Neural progenitor cell (in vitro differentiated cells): ENCODE measurements around the gene MAPK1. TPM values are rescaled to one million over a fixed set of nuclear protein-coding genes. Genes with fewer than 3 reads are reported as not detected.

Experiments
- DNase-seq: peaks from one replicate; pipeline ENCODE4 v3.0.0-alpha.2; 2016; ENCODE audit warnings: low spot score
- H2AFZ ChIP-seq: fragments of 200-600 bp; sonication (generic); replicated peaks from 2 replicates; pipeline ENCODE4 v1.6.1; 2016; ENCODE audit warnings: antibody characterized with exemption
- H3F3A ChIP-seq: fragments of 200-600 bp; sonication (generic); 2 replicates; pipeline ENCODE4 v1.6.1; 2016; ENCODE audit warnings: antibody characterized with exemption, low read depth
- H3K27ac ChIP-seq: fragments of 200-600 bp; sonication (generic); 2 replicates; pipeline ENCODE4 v1.5.1; 2016; ENCODE audit warnings: mild to moderate bottlenecking
- H3K27me3 ChIP-seq: fragments of 200-600 bp; sonication (generic); 2 replicates; pipeline ENCODE4 v1.6.1; 2016; ENCODE audit warnings: mild to moderate bottlenecking, moderate library complexity
- H3K36me3 ChIP-seq: fragments of 200-600 bp; sonication (generic); 2 replicates; pipeline ENCODE4 v1.5.1; 2016
- H3K4me1 ChIP-seq: fragments of 200-600 bp; sonication (generic); 2 replicates; pipeline ENCODE4 v1.6.1; 2016; ENCODE audit warnings: mixed run types
- H3K4me2 ChIP-seq: fragments of 200-600 bp; sonication (generic); 2 replicates; pipeline ENCODE4 v1.6.1; 2016
- H3K4me3 ChIP-seq: fragments of 200-600 bp; sonication (generic); 2 replicates; pipeline ENCODE4 v1.5.1; 2016
- H3K79me2 ChIP-seq: fragments of 200-600 bp; sonication (generic); 2 replicates; pipeline ENCODE4 v1.6.1; 2016; ENCODE audit warnings: low read depth
- H3K9ac ChIP-seq: fragments of 200-600 bp; sonication (generic); 2 replicates; pipeline ENCODE4 v1.6.1; 2016
- H3K9me3 ChIP-seq: fragments of 200-600 bp; sonication (generic); 2 replicates; pipeline ENCODE4 v1.5.1; 2016; ENCODE audit warnings: low read depth
- H4K20me1 ChIP-seq: fragments of 200-600 bp; sonication (generic); 2 replicates; pipeline ENCODE4 v1.6.1; 2016; ENCODE audit warnings: low read depth
- H3K27ac Mint-ChIP-seq: 3 replicates; pipeline ENCODE4 v1.8.0; 2021; ENCODE audit warnings: mixed read lengths
- H3K27me3 Mint-ChIP-seq: 2 replicates; pipeline ENCODE4 v1.8.0; 2022; ENCODE audit warnings: low read depth, mild to moderate bottlenecking, inconsistent platforms, moderate library complexity, mixed read lengths; ENCODE audit not compliant: insufficient read depth
- H3K36me3 Mint-ChIP-seq: 3 replicates; pipeline ENCODE4 v1.8.0; 2021; ENCODE audit warnings: mixed read lengths
- H3K4me1 Mint-ChIP-seq: 3 replicates; pipeline ENCODE4 v1.8.0; 2021; ENCODE audit warnings: mixed read lengths
- H3K4me3 Mint-ChIP-seq: 3 replicates; pipeline ENCODE4 v1.8.0; 2021; ENCODE audit warnings: mild to moderate bottlenecking, moderate library complexity, mixed read lengths
- H3K9me3 Mint-ChIP-seq: 3 replicates; pipeline ENCODE4 v1.8.0; 2020; ENCODE audit warnings: mixed read lengths
- EZH2 ChIP-seq: fragments of 200-600 bp; sonication (generic); IDR thresholded peaks from 2 replicates; pipeline ENCODE4 v1.6.1; 2017; ENCODE audit warnings: antibody characterized with exemption, mild to moderate bottlenecking, moderate library complexity
- EZH2phosphoT487 ChIP-seq: fragments of 200-600 bp; sonication (generic); IDR thresholded peaks from 2 replicates; pipeline ENCODE4 v1.6.1; 2017; ENCODE audit warnings: antibody characterized with exemption
- total RNA-seq: library from RNA; depleted of rRNA; stranded (reverse); fragments of >200 nt; gene quantifications from 2 replicates; pipeline ENCODE4 v1.2.3, GENCODE V29; 2015; ENCODE audit warnings: low replicate concordance
- TF ChIP-seq, protein P1 (sequence below): fragments of 200-600 bp; sonication (generic); IDR thresholded peaks from 2 replicates; pipeline ENCODE4 v1.5.1; 2017; ENCODE audit warnings: antibody characterized with exemption, mild to moderate bottlenecking

MAPK1 gene
- total RNA-seq, 1 donor from 2014 or later, result 61.4 TPM

- Histone ChIP-seq H3K9me3 (no peaks in the 10 kb centered on the region), H3K27ac (no peak overlapping the region), H3K9ac (no peak overlapping the region), H3K79me2 (no peaks in the 10 kb centered on the region), H3K4me2 (no peak overlapping the region), H4K20me1 (peaks cover 20% of the 10 kb centered on the region), H2AFZ (no peak overlapping the region), H3K4me1 (no peaks in the 10 kb centered on the region), H3F3A (peaks cover 5% of the 10 kb centered on the region), H3K36me3 (peaks cover 15% of the 10 kb centered on the region), H3K4me3 (no peak overlapping the region), H3K27me3 (no peaks in the 10 kb centered on the region)
- TF ChIP-seq, protein P1, sequence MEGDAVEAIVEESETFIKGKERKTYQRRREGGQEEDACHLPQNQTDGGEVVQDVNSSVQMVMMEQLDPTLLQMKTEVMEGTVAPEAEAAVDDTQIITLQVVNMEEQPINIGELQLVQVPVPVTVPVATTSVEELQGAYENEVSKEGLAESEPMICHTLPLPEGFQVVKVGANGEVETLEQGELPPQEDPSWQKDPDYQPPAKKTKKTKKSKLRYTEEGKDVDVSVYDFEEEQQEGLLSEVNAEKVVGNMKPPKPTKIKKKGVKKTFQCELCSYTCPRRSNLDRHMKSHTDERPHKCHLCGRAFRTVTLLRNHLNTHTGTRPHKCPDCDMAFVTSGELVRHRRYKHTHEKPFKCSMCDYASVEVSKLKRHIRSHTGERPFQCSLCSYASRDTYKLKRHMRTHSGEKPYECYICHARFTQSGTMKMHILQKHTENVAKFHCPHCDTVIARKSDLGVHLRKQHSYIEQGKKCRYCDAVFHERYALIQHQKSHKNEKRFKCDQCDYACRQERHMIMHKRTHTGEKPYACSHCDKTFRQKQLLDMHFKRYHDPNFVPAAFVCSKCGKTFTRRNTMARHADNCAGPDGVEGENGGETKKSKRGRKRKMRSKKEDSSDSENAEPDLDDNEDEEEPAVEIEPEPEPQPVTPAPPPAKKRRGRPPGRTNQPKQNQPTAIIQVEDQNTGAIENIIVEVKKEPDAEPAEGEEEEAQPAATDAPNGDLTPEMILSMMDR, result no peak
- TF ChIP-seq EZH2phosphoT487 (no peak), EZH2 (no peak)
- DNase-seq, result no peak
- H3K36me3 Mint-ChIP-seq, result peaks cover 38% of the 10 kb centered on the region
- no peaks in the 10 kb centered on the region for H3K27me3 Mint-ChIP-seq
- H3K4me1 Mint-ChIP-seq, result no peaks in the 10 kb centered on the region
- peak overlapping the region; percentile 78 for H3K27ac Mint-ChIP-seq
- no peak overlapping the region for H3K4me3 Mint-ChIP-seq
- no peaks in the 10 kb centered on the region for H3K9me3 Mint-ChIP-seq
Observed at GRCh38 chr22:21762712-21763581, 104.5 kb downstream of the MAPK1 start.

GRCh38 chr22:21761994-21762680 is 105.3 kb downstream of the MAPK1 start:
- Histone ChIP-seq H2AFZ (no peak overlapping the region), H3K79me2 (no peaks in the 10 kb centered on the region), H3K9me3 (no peaks in the 10 kb centered on the region), H3K9ac (no peak overlapping the region), H3F3A (peaks cover 5% of the 10 kb centered on the region), H3K36me3 (peaks cover 15% of the 10 kb centered on the region), H3K4me3 (no peak overlapping the region), H3K27me3 (no peaks in the 10 kb centered on the region), H4K20me1 (peaks cover 20% of the 10 kb centered on the region), H3K27ac (no peak overlapping the region), H3K4me1 (no peaks in the 10 kb centered on the region), H3K4me2 (no peak overlapping the region)
- H3K4me3 Mint-ChIP-seq, result no peak overlapping the region
- H3K9me3 Mint-ChIP-seq, result no peaks in the 10 kb centered on the region
- H3K27me3 Mint-ChIP-seq, result no peaks in the 10 kb centered on the region
- DNase-seq, result no peak
- H3K4me1 Mint-ChIP-seq, result no peaks in the 10 kb centered on the region
- H3K27ac Mint-ChIP-seq, result no peak overlapping the region
- TF ChIP-seq EZH2phosphoT487, result no peak
- TF ChIP-seq EZH2, result no peak
- TF ChIP-seq, protein P1, result no peak
- H3K36me3 Mint-ChIP-seq, result peaks cover 33% of the 10 kb centered on the region

DNA sequence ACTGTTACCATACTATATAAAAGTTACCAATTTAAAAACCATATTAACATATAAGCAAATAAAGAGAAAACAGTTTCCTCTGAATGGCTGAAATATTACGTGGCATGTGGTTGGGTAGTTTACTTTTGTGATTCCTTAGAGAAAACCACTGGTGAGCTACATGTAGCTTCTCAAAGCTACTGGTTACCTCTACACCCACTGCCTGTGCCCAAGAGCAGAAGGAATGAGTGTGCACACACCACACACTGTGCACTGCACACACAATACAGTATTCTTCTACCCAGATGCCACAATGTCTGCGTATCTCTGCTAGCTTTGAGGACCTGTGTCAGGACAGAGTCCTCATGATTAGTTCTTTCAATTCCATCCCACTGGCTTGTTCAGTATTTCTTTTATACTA is 106.4 kb downstream of the MAPK1 start:
- Mint-ChIP-seq H3K27ac (no peak overlapping the region), H3K4me3 (no peak overlapping the region), H3K4me1 (peaks cover under 1% of the 10 kb centered on the region), H3K27me3 (peaks cover under 1% of the 10 kb centered on the region), H3K9me3 (no peaks in the 10 kb centered on the region), H3K36me3 (peaks cover 25% of the 10 kb centered on the region)
- TF ChIP-seq, protein P1, result no peak
- TF ChIP-seq EZH2, result no peak
- no peak for TF ChIP-seq EZH2phosphoT487
- no peak overlapping the region for H3K4me2 ChIP-seq
- peaks cover 5% of the 10 kb centered on the region for H3F3A ChIP-seq
- no peaks in the 10 kb centered on the region for H3K79me2 ChIP-seq
- peaks cover 20% of the 10 kb centered on the region for H4K20me1 ChIP-seq
- no peak overlapping the region for H3K4me3 ChIP-seq
- H3K4me1 ChIP-seq, result peaks cover under 1% of the 10 kb centered on the region
- H3K27me3 ChIP-seq, result no peaks in the 10 kb centered on the region
- H3K27ac ChIP-seq, result no peak overlapping the region
- H2AFZ ChIP-seq, result no peak overlapping the region
- H3K9ac ChIP-seq, result no peak overlapping the region
- no peak for DNase-seq
- H3K36me3 ChIP-seq, result peaks cover 15% of the 10 kb centered on the region
- no peaks in the 10 kb centered on the region for H3K9me3 ChIP-seq
